HepG2 (cell line): ENCODE results near the gene ABHD3.
"Not testable (repeated sequence)": the region's sequence is repeated elsewhere in the genome, so short reads cannot be mapped to it uniquely, and the experiment has no call there.

Experiments used
- ARHGAP35 ChIP-seq: sonication (generic); formaldehyde crosslinking; IDR thresholded peaks from 2 replicates; pipeline ENCODE4 v1.9.0; 2022; ENCODE audit warnings: mild to moderate bottlenecking, inconsistent platforms, moderate library complexity, missing genetic modification reagents, borderline replicate concordance
- FOXA1 ChIP-seq, 2 experiments: fragments of 450-650 bp in 1 of 2; sonication (generic) in 1 of 2; formaldehyde crosslinking in 1 of 2; IDR thresholded peaks; 2 replicates each; pipeline versions ENCODE4 v1.4.0 to v1.6.1; 2016 to 2020; ENCODE audit warnings: missing genetic modification reagents in 1 of 2
- POLR2AphosphoS2 ChIP-seq: IDR thresholded peaks from 2 replicates; pipeline ENCODE4 v1.6.1; 2011; ENCODE audit warnings: low read depth, low read length, improper control_type of control experiment
- PRPF4 ChIP-seq: fragments of 200-400 bp; formaldehyde crosslinking; IDR thresholded peaks from 2 replicates; pipeline ENCODE4 v1.6.1; 2016; ENCODE audit warnings: low read length, low read depth; ENCODE audit not compliant: poor library complexity, severe bottlenecking
- TCF12 ChIP-seq, 2 experiments: fragments of 450-650 bp in 1 of 2; sonication (generic) in 1 of 2; formaldehyde crosslinking in 1 of 2; IDR thresholded peaks; 2 replicates each; pipeline versions ENCODE4 v1.6.1 to v1.8.0; 2017 to 2022; ENCODE audit warnings: antibody characterized with exemption in 1 of 2, mild to moderate bottlenecking in 1 of 2, missing genetic modification reagents in 1 of 2, moderate library complexity in 1 of 2
- ZNF816 ChIP-seq: sonication (generic); formaldehyde crosslinking; IDR thresholded peaks from 2 replicates; pipeline ENCODE4 v1.8.0; 2022; ENCODE audit warnings: missing genetic modification reagents, mild to moderate bottlenecking, borderline replicate concordance
- TF ChIP-seq, protein P1 (sequence below): sonication (generic); formaldehyde crosslinking; IDR thresholded peaks from 2 replicates; pipeline ENCODE4 v1.5.0; 2020; ENCODE audit warnings: mild to moderate bottlenecking, missing genetic modification reagents, moderate library complexity
- TF ChIP-seq, protein P2 (sequence below): IDR thresholded peaks from 2 replicates; pipeline ENCODE4 v1.6.1; 2012; ENCODE audit warnings: low read depth, low read length, improper control_type of control experiment
- TF ChIP-seq, protein P3 (sequence below): IDR thresholded peaks from 2 replicates; pipeline ENCODE4 v1.6.1; 2012; ENCODE audit warnings: inconsistent platforms
- TF ChIP-seq, protein P4 (sequence below): sonication (generic); formaldehyde crosslinking; IDR thresholded peaks from 2 replicates; pipeline ENCODE4 v1.4.0; 2020; ENCODE audit warnings: missing genetic modification reagents

DNA sequence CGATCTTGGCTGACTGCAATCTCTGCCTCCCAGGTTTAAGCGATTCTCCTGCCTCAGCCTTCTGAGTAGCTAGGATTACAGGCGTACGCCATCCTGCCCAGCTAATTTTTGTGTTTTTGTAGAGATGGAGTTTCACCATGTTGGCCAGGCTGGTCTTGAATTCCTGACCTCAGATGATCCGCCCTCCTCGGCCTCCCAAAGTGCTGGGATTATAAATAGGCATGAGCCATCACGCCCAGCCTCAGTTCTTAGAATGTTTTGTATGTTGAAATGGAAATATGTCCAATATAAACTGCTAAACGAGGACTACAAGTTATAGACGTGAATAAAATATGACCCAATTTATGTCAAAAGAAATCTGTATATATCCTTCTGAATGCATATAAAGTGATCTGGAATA lies 82.9 kb downstream of the ABHD3 start:
- not testable (repeated sequence) for TF ChIP-seq FOXA1 (IDR thresholded peaks at IDR 0.05); FOXA1 (CRISPR knock-in tag; IDR thresholded peaks at IDR 0.05); POLR2AphosphoS2; ZNF816 (CRISPR knock-in tag); ARHGAP35 (CRISPR knock-in tag); PRPF4; TCF12 (IDR thresholded peaks at IDR 0.05); TCF12 (CRISPR knock-in tag; IDR thresholded peaks at IDR 0.05)
- TF ChIP-seq, protein P1, sequence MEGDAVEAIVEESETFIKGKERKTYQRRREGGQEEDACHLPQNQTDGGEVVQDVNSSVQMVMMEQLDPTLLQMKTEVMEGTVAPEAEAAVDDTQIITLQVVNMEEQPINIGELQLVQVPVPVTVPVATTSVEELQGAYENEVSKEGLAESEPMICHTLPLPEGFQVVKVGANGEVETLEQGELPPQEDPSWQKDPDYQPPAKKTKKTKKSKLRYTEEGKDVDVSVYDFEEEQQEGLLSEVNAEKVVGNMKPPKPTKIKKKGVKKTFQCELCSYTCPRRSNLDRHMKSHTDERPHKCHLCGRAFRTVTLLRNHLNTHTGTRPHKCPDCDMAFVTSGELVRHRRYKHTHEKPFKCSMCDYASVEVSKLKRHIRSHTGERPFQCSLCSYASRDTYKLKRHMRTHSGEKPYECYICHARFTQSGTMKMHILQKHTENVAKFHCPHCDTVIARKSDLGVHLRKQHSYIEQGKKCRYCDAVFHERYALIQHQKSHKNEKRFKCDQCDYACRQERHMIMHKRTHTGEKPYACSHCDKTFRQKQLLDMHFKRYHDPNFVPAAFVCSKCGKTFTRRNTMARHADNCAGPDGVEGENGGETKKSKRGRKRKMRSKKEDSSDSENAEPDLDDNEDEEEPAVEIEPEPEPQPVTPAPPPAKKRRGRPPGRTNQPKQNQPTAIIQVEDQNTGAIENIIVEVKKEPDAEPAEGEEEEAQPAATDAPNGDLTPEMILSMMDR (CRISPR knock-in tag), result not testable (repeated sequence)
- TF ChIP-seq, protein P2, sequence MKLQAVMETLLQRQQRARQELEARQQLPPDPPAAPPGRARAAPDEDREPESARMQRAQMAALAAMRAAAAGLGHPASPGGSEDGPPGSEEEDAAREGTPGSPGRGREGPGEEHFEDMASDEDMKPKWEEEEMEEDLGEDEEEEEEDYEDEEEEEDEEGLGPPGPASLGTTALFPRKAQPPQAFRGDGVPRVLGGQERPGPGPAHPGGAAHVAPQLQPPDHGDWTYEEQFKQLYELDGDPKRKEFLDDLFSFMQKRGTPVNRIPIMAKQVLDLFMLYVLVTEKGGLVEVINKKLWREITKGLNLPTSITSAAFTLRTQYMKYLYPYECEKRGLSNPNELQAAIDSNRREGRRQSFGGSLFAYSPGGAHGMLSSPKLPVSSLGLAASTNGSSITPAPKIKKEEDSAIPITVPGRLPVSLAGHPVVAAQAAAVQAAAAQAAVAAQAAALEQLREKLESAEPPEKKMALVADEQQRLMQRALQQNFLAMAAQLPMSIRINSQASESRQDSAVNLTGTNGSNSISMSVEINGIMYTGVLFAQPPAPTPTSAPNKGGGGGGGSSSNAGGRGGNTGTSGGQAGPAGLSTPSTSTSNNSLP, result not testable (repeated sequence)
- TF ChIP-seq, protein P3, sequence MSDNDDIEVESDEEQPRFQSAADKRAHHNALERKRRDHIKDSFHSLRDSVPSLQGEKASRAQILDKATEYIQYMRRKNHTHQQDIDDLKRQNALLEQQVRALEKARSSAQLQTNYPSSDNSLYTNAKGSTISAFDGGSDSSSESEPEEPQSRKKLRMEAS, result not testable (repeated sequence)
- TF ChIP-seq, protein P4, sequence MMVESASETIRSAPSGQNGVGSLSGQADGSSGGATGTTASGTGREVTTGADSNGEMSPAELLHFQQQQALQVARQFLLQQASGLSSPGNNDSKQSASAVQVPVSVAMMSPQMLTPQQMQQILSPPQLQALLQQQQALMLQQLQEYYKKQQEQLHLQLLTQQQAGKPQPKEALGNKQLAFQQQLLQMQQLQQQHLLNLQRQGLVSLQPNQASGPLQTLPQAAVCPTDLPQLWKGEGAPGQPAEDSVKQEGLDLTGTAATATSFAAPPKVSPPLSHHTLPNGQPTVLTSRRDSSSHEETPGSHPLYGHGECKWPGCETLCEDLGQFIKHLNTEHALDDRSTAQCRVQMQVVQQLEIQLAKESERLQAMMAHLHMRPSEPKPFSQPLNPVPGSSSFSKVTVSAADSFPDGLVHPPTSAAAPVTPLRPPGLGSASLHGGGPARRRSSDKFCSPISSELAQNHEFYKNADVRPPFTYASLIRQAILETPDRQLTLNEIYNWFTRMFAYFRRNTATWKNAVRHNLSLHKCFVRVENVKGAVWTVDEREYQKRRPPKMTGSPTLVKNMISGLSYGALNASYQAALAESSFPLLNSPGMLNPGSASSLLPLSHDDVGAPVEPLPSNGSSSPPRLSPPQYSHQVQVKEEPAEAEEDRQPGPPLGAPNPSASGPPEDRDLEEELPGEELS (CRISPR knock-in tag), result not testable (repeated sequence)
